ENCODE results near the gene ANGPTL7.
"Not testable (repeated sequence)": the region's sequence is repeated elsewhere in the genome, so short reads cannot be mapped to it uniquely, and the experiment has no call there.

ANGPTL7 gene

GRCh38 chr1:11170102-11170501, 19.1 kb upstream of the ANGPTL7 start:
- no peak for DNase-seq

DNA sequence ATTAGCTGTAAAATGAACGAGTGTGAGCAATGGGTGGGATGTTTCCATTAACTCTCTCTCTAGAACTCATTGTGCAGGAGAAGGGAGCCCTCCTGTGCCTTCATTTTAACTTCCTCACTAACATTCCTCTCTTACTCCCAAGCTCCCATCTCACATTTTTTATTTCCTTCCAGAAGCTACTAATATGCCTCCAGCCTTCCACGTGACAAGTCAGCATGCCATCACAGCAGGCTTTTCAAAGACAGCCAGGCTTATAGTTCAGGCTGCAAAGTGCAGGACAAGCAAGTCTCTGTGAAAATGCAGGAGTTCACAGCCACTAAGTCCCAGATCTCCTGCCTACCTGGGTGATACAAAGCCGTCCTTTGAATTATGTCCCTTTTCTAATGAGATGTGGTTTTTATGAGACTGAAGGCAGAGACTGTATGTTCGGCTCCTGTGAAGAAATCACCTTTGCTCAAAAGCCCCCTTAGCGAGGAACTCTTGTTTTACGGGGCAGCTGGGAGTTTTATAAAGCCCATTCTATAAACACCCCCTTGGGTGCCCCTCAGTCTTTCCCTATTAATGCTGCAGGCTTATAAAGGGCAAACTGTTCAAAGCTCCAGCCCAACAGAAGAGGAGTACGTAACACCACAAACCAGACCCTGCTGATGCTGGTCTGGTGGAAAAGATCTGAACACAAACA, 14.8 kb upstream of the ANGPTL7 start:
- no peak for DNase-seq

DNA sequence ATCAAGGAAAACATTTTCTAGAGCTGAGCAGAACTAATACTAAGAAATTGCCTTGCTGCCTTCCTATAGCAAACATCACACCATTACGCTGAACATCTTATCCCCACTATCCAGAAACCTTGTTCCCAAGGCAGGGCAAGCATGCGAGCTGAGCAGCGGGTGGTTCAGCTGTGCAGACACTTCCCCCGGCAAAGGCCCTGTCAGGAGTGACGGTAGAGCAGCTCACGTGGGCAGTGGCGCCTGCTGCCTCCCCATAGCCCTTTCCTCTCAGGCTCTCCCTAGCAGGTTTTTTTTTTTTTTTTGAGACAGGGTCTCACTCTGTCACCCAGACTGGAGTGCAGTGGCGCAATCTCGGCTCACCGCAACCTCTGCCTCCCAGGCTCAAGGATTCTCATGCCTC, 13.7 kb upstream of the ANGPTL7 start:
- DNase-seq, result no peak

- DNase-seq, result no peak
Measured at GRCh38 chr1:11176081-11176706, 13.0 kb upstream of the ANGPTL7 start.

DNA sequence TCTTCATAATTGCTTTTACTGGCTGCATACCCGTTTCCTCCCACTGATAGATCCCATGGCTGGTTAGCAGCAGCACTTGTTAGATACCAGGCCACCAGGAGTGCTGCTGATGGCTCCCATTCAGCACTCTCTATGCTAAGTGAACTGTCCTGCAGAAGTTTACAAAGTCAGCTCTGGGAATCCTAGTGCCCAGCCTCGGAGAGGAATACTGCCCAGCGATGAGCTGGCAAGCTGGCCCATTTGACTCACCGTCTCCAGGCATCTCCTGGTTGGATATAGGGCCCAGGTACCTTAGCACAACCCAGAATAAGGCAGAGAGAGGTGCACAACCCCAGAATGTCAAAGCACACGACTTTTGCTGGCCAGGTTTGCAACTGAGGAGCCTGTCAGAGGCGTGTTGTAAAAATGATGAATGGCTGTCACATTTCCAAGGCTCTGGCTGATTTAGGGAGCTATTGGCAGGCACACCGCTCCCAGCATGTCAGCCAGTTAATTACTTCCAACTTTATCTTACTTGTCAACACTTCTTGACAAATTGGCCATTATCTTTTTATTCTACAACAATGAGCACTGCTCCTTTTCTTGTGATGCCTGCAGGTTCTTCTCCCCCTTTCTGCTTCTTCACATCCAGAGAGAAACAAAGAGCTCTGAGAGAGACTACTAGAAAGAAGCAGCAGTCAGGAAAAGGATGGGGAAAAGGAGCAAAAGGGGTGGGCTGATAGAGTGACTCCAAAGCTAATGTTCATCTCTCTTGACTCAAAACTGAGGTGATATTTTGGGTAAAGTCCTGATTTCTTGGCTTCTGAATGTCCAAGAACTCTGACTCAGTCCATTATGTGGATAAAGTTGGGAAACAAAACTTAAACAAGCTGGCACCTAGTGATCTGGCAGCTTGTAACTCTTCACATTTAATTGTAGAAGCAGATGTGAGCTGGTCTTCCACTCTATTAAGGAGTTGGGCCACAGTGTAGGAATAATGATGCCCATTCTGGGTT, 10.8 kb upstream of the ANGPTL7 start:
- no peak for DNase-seq

- no peak for DNase-seq
Measured at GRCh38 chr1:11179125-11179524, 10.0 kb upstream of the ANGPTL7 start.

GRCh38 chr1:11179749-11180148, 9.4 kb upstream of the ANGPTL7 start:
- not testable (repeated sequence) for DNase-seq

- no peak for DNase-seq
Measured at GRCh38 chr1:11180342-11180744, 8.8 kb upstream of the ANGPTL7 start.

DNA sequence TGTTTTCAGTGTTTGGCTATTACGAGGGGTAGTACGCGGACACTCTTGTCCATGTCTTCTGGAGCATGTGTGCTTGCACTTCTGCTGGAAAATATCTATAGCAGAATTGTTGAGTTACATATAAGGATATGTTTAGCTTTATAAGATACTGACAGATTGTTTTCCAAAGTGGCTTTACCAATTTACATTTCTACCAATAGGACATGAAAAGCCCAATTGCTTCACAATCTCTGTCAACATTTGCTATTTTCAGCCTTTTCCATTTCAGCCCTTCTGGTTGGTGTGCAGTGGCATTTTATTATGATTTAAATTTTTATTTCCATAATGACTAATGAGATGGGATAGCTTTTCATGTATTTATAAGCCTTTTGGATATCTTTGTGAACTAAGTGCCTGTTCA, 6.3 kb upstream of the ANGPTL7 start:
- no peak for DNase-seq

DNA sequence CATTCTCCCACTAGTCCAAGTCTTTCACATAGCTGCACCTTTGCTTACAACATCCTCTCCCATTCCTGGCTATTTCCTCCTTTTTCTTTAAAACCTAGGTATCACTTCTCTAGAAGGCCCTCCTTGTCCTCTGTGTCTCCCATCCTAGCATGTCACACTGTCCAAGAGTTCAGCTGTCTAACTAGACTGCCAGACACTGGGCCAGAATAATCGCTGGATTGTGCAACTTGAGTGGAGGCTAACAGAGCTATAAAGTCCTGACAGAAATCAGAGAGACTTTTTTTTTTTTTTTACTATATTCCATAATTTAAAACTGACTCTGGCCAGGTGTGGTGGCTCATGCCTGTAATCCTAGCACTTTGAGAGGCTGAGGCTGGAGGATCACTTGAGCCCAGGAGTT, 4.2 kb upstream of the ANGPTL7 start:
- no peak for DNase-seq

DNA sequence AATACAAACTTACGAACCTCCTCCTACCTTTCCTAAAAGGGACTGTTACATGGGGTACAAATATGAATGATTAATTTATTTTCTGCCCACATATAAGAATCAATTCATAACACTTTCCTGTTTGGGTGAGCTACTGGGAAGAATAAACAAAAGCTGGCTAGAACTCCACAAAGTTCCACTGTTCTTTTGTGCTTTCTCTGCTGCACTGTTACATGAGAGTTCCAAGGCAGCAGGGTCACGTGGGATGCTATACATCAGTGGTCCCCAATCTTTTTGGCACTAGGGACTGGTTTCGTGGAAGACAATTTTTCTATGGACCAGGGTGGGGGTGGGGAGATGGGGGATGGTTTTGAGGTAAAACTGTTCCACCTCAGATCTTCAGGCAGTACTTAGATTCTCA, 2.2 kb upstream of the ANGPTL7 start:
- no peak for DNase-seq

DNA sequence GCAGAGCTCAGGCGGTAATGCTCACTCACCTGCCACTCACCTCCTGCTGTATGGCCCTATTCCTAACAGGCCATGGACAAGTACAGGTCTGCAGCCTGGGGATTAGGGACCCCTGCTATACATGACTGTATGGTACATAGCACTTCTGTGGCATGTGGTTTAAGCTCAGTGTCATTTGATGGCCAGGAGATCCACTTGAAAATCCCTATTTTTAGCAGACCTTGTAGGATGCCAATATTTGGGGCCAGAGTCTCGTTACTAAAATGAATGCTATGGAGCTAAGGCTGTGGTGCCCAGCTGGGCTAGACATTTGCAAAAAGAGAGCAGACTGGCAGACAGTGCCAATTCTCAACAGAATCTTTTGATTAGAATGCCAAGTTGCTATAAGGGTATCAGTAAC, 1.7 kb upstream of the ANGPTL7 start:
- DNase-seq, result no peak

DNA sequence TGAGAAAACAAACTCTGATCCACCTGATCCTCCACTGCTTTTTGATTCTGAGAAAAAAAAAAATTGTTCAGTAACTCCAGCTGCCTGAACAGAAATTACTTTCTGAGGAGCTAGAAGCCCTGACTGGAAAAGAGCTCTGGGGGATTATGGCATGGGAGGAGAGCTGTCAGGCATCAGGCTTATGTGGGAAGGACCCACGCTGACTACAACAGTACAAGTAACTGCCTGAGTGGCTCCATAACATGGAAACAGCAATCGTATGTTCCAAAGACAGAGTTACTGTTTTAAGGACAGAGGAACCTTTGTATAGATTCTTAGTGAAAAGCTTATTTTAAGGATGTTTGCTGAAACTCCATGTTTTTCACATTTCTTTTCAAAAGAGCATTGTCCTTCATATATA, 1.2 kb upstream of the ANGPTL7 start:
- no peak for DNase-seq

DNA sequence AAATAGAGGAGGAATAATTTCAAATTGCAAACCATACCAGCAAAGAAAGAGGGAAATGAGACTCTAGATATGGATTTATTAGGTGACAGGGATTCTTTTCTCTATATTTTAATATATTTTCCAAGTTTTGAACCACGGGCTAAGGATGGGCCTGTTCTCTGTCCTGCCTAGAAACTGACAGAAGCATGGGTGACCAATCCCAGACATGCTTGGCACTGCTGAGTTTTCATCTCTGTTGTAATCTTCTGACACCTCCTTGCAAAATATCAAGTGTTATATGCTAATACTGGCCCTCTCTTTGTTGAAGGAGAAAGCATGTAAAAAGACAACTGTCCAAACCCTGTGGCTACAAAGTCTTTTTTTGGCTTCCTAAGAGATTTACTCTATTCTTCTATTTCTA, 774 bp upstream of the ANGPTL7 start:
- no peak for DNase-seq

- no peak for DNase-seq
Measured at GRCh38 chr1:11193376-11193775, 4.2 kb downstream of the ANGPTL7 start.

- DNase-seq, result no peak
Measured at GRCh38 chr1:11194407-11195176, 5.4 kb downstream of the ANGPTL7 start.

- DNase-seq, result no peak
Measured at GRCh38 chr1:11196945-11197344, 7.8 kb downstream of the ANGPTL7 start.

DNA sequence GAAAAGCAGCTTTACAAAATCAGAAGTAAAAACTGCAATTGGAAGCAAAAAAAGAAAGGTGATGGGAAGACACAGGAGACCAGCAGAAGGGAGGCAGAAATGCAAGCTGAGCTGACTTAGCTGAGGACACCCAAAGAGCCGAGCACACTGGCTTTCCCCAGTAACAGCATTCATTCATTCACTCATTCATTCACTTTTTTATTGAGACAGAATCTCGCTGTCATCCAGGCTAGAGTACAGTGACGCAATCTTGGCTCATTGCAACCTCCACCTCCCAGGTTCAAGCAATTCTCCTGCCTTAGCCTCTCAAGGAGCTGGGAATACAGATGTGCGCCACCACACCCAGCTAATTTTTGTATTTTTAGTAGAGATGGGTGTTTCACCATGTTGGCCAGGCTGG, 8.2 kb downstream of the ANGPTL7 start:
- DNase-seq, result no peak

GRCh38 chr1:11198257-11198656, 9.1 kb downstream of the ANGPTL7 start:
- DNase-seq, result no peak

DNA sequence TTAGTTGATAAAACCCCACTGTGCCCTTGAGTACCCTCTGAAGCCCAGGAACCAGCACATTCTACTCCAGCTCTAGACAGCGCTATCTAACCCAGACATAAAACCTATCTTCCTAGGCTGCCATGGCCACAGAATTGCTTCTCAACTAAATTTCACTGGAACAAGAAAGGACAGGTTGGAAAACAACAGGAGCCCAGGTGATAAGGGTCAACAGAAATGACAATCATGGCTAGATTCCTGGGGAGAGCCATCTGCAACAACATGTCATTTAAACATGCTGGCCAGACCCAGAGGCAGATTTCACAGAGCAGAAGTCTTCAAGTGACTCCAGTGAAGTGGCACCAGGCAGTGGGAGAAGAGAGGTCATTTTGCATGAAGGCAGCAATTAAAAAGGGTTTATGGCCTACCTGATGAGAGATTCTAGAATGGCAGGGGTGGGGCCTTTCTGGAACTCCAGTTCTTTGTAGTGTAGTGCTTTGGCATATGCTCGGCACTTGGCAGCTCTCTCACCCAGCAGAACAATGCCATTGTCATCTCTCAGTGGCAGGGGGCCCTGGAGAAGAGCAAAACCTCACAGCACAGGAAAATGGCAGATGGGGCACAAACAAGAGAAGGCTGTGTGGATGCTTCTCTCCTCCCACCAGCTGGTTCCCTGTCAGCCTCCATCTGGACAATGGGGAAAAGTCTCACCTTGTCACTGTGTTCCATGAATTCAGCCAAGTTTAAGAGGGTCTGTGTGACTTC, 9.9 kb downstream of the ANGPTL7 start:
- DNase-seq, result no peak

- DNase-seq, result no peak
Measured at GRCh38 chr1:11204396-11205190, 15.4 kb downstream of the ANGPTL7 start.
